ENCODE data around the gene S100A13. TPM values are rescaled to one million over a fixed set of nuclear protein-coding genes. Genes with fewer than 3 reads are reported as not detected.
"Not testable (repeated sequence)": the region's sequence is repeated elsewhere in the genome, so short reads cannot be mapped to it uniquely, and the experiment has no call there.

Gene S100A13
- total RNA-seq, 2 experiments from 2014 or later = 6.2 to 7.0 TPM

DNA sequence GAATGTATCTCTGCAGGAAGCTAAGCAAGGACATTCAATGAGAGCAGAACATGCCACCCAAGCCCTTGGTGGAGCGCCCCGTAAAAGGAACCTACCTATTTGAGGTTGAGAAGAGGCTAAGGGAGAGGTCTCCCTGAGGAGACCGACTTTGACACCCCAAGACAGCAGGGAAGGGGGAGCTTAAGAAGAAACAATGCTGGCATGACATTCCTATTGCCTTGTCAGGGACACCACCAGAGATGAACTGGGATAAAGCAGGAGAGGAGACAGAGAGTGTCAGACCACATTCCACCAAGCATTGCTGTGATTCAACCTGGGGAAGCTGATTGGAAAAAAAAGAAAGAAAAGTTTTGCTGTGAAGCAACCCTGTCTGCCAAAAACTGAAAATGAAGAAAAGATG, 48.4 kb downstream of the S100A13 start:
- Mint-ChIP-seq H3K36me3 (ENCODE audit: low read depth) (no peaks in the 10 kb centered on the region), H3K4me1 (ENCODE audit: low read depth) (peaks cover 2% of the 10 kb centered on the region), H3K27me3 (ENCODE audit: low read depth) (peaks cover 24% of the 10 kb centered on the region), H3K27ac (no peak overlapping the region), H3K4me3 (no peak overlapping the region), H3K9me3 (ENCODE audit: insufficient read depth) (no peaks in the 10 kb centered on the region)
- no peak for ATAC-seq
- ChIA-PET CTCF (no interaction called here), POLR2A (interaction anchor here (2.0 kb wide), 1 partner anchor 47 kb away, joined by 4 read pairs; no protein-coding TSS in a partner anchor)
- no peak for DNase-seq

- peaks cover 24% of the 10 kb centered on the region for H3K27me3 Mint-ChIP-seq (ENCODE audit: low read depth)
- H3K4me3 Mint-ChIP-seq = no peak overlapping the region
- no peak for DNase-seq
- no peaks in the 10 kb centered on the region for H3K9me3 Mint-ChIP-seq (ENCODE audit: insufficient read depth)
- CTCF ChIA-PET = interaction anchor here (1.7 to 1.8 kb wide), 2 partner anchors 46 to 68 kb away, joined by 6 to 11 read pairs; no protein-coding TSS in a partner anchor
- no peaks in the 10 kb centered on the region for H3K36me3 Mint-ChIP-seq (ENCODE audit: low read depth)
- H3K4me1 Mint-ChIP-seq (ENCODE audit: low read depth) = peaks cover 2% of the 10 kb centered on the region
- H3K27ac Mint-ChIP-seq = no peak overlapping the region
- ATAC-seq = no peak
- POLR2A ChIA-PET = interaction anchor here (2.0 kb wide), 1 partner anchor 47 kb away, joined by 4 read pairs; no protein-coding TSS in a partner anchor
Observed at GRCh38 chr1:153578490-153578889, 48.8 kb downstream of the S100A13 start.

- Mint-ChIP-seq H3K36me3 (ENCODE audit: low read depth) (no peaks in the 10 kb centered on the region), H3K4me3 (no peak overlapping the region), H3K27me3 (ENCODE audit: low read depth) (peaks cover 24% of the 10 kb centered on the region), H3K4me1 (ENCODE audit: low read depth) (peaks cover 9% of the 10 kb centered on the region), H3K9me3 (ENCODE audit: insufficient read depth) (no peaks in the 10 kb centered on the region), H3K27ac (no peak overlapping the region)
- ChIA-PET CTCF (interaction anchor here (0.8 to 1.8 kb wide), 6 partner anchors 10 to 82 kb away, joined by 3 to 11 read pairs (median 5); no protein-coding TSS in a partner anchor), POLR2A (interaction anchor here (1.0 to 2.0 kb wide), 3 partner anchors 21 to 46 kb away, joined by 3 to 4 read pairs (median 3); no protein-coding TSS in a partner anchor)
- ATAC-seq (no peak), DNase-seq (no peak)
Observed at GRCh38 chr1:153577624-153578051, 49.7 kb downstream of the S100A13 start.

DNA sequence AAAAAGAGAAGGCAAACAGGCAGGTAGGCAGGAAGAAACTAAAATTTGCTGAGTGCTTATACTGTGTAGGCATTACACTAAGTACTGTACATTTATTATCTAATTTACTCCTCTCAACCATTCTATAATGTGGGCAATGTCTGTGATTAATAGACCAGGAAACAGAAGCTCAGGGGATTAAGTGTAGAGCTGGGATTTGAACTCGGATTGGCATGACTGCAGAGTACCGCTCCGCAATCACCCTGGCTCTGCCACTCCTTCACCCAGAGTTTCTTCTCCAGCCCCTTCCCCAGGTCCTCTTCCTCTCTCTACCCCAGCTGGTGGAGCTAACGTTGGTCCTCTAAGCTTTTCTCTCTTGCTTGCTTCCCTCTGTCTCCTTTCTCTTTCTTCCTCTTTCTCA, 50.2 kb downstream of the S100A13 start:
- no peak overlapping the region for H3K4me3 Mint-ChIP-seq
- H3K9me3 Mint-ChIP-seq (ENCODE audit: insufficient read depth) = no peaks in the 10 kb centered on the region
- no peak for DNase-seq
- H3K27ac Mint-ChIP-seq = no peak overlapping the region
- CTCF ChIA-PET = interaction anchor here (0.8 to 1.8 kb wide), 6 partner anchors 9 to 81 kb away, joined by 3 to 11 read pairs (median 5); no protein-coding TSS in a partner anchor
- peaks cover 13% of the 10 kb centered on the region for H3K4me1 Mint-ChIP-seq (ENCODE audit: low read depth)
- no peak for ATAC-seq
- no peaks in the 10 kb centered on the region for H3K36me3 Mint-ChIP-seq (ENCODE audit: low read depth)
- H3K27me3 Mint-ChIP-seq (ENCODE audit: low read depth) = peaks cover 24% of the 10 kb centered on the region
- POLR2A ChIA-PET = interaction anchor here (1.0 to 2.0 kb wide), 3 partner anchors 21 to 45 kb away, joined by 3 to 4 read pairs (median 3); no protein-coding TSS in a partner anchor

DNA sequence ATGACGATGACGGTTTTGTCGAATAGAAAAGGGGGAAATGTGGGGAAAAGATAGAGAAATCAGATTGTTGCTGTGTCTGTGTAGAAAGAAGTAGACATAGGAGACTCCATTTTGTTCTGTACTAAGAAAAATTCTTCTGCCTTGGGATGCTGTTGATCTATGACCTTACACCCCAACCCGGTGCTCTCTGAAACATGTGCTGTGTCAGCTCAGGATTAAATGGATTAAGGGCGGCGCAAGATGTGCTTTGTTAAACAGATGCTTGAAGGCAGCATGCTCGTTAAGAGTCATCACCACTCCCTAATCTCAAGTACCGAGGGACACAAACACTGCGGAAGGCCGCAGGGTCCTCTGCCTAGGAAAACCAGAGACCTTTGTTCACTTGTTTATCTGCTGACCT, 51.8 kb downstream of the S100A13 start:
- ChIA-PET POLR2A (interaction anchor here (1.0 kb wide), 1 partner anchor 40 kb away, joined by 4 read pairs; no protein-coding TSS in a partner anchor), CTCF (interaction anchor here (1.1 kb wide), 1 partner anchor 42 kb away, joined by 3 read pairs; no protein-coding TSS in a partner anchor)
- not testable (repeated sequence) for ATAC-seq; H3K4me3 Mint-ChIP-seq; DNase-seq; H3K9me3 Mint-ChIP-seq (ENCODE audit: insufficient read depth); H3K36me3 Mint-ChIP-seq (ENCODE audit: low read depth); H3K27ac Mint-ChIP-seq
- H3K27me3 Mint-ChIP-seq (ENCODE audit: low read depth) = peaks cover 30% of the 10 kb centered on the region
- peaks cover 18% of the 10 kb centered on the region for H3K4me1 Mint-ChIP-seq (ENCODE audit: low read depth)

GRCh38 chr1:153575081-153575491, 52.2 kb downstream of the S100A13 start:
- Mint-ChIP-seq H3K4me1 (ENCODE audit: low read depth) (peaks cover 18% of the 10 kb centered on the region), H3K27me3 (ENCODE audit: low read depth) (peaks cover 31% of the 10 kb centered on the region)
- POLR2A ChIA-PET; H3K4me3 Mint-ChIP-seq; H3K27ac Mint-ChIP-seq; H3K9me3 Mint-ChIP-seq (ENCODE audit: insufficient read depth); H3K36me3 Mint-ChIP-seq (ENCODE audit: low read depth); DNase-seq; CTCF ChIA-PET; ATAC-seq: not testable (repeated sequence)

DNA sequence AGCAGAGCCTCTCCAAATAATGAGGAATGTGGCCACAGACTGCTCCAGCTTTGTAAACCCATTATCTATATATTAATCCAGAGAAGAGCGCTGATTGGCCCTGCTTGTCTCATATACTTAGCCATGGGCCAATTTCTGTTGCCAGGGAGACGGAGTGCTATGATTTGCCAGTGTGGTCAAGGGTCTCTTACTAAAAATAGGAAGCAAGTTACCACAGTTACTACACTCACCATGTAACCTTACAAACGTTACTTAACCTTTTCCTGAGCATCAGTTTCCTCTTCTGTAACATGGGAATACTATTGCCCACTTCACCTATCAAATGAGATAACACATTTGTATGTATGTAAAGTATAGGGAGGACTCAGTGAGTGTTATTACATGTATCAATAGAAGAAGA, 54.0 kb downstream of the S100A13 start:
- H3K27ac Mint-ChIP-seq = no peak overlapping the region
- H3K27me3 Mint-ChIP-seq (ENCODE audit: low read depth) = peaks cover 24% of the 10 kb centered on the region
- CTCF ChIA-PET = interaction anchor here (1.0 to 7.4 kb wide), 27 partner anchors 8 to 413 kb away, joined by 3 to 245 read pairs (median 5); partner anchors contain the start of genes CHTOP, RAB13, S100A1 and S100A13
- POLR2A ChIA-PET = interaction anchor here (0.7 to 1.6 kb wide), 3 partner anchors 41 to 93 kb away, joined by 3 to 8 read pairs (median 5); partner anchors contain the start of gene CHTOP
- no peaks in the 10 kb centered on the region for H3K9me3 Mint-ChIP-seq (ENCODE audit: insufficient read depth)
- no peak for DNase-seq
- H3K4me1 Mint-ChIP-seq (ENCODE audit: low read depth) = peaks cover 27% of the 10 kb centered on the region
- no peak overlapping the region for H3K4me3 Mint-ChIP-seq
- H3K36me3 Mint-ChIP-seq (ENCODE audit: low read depth) = no peaks in the 10 kb centered on the region
- ATAC-seq = no peak

DNA sequence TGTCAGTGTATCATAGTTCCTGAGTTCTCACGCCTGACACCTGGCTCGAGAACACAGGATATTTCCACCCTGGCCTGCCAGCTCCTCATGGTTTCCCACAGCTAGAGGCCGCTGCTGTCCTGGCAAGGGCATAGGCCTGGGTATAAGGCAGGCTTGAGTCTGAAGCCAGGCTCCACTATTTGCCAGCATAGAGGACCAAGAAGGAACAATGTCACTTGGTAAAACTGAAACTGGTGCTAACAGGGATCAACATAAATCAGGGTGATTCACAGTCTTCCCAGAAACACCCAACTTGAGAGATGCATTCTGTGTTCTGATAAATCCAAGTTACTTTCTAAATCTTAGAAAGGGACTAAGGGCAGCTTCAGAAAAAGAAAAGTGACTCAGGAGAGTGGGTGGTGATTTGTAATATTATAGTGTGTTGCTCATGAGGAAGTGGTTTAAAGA, 54.7 kb downstream of the S100A13 start:
- DNase-seq (peak; percentile 65), ATAC-seq (peak; percentile 78)
- H3K4me3 Mint-ChIP-seq = no peak overlapping the region
- no peak overlapping the region for H3K27ac Mint-ChIP-seq
- peaks cover 33% of the 10 kb centered on the region for H3K4me1 Mint-ChIP-seq (ENCODE audit: low read depth)
- peaks cover 17% of the 10 kb centered on the region for H3K27me3 Mint-ChIP-seq (ENCODE audit: low read depth)
- no peaks in the 10 kb centered on the region for H3K9me3 Mint-ChIP-seq (ENCODE audit: insufficient read depth)
- H3K36me3 Mint-ChIP-seq (ENCODE audit: low read depth) = no peaks in the 10 kb centered on the region
- ChIA-PET CTCF (interaction anchor here (1.0 to 7.4 kb wide), 36 partner anchors 9 to 414 kb away, joined by 3 to 245 read pairs (median 4); partner anchors contain the start of genes CHTOP, RAB13, S100A1 and S100A13), POLR2A (interaction anchor here (0.7 to 1.7 kb wide), 4 partner anchors 37 to 94 kb away, joined by 3 to 8 read pairs (median 5); partner anchors contain the start of genes CHTOP and S100A6)

- Mint-ChIP-seq H3K4me3 (no peak overlapping the region), H3K27ac (no peak overlapping the region), H3K4me1 (ENCODE audit: low read depth) (peaks cover 38% of the 10 kb centered on the region), H3K36me3 (ENCODE audit: low read depth) (no peaks in the 10 kb centered on the region), H3K27me3 (ENCODE audit: low read depth) (peaks cover 11% of the 10 kb centered on the region), H3K9me3 (ENCODE audit: insufficient read depth) (no peaks in the 10 kb centered on the region)
- no peak for ATAC-seq
- POLR2A ChIA-PET = interaction anchor here (1.6 to 1.7 kb wide), 2 partner anchors 36 to 39 kb away, joined by 5 read pairs; partner anchors contain the start of gene S100A6
- no peak for DNase-seq
- CTCF ChIA-PET = interaction anchor here (1.0 to 7.4 kb wide), 29 partner anchors 8 to 415 kb away, joined by 3 to 245 read pairs (median 5); partner anchors contain the start of genes CHTOP, RAB13, S100A1 and S100A13
Observed at GRCh38 chr1:153571706-153572105, 55.6 kb downstream of the S100A13 start.

DNA sequence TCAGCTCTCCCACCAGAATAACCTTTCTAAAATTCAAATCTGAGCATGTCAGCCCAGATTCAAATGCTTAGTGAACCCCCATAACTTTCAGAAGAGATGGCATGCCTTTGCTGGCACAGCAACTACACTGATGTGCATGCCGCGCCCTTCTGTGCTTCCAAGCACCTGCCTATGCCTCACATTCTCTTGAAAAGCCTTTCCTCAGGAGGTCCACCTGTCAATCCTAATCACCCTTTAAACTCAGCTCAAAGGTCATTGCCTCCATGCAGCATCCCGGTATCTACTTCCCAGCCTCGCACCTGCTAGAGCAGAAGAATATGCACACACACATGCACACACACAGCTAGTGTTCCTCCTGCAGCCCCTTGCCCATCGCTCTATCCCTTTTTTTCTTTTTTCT, 56.4 kb downstream of the S100A13 start:
- ChIA-PET CTCF (interaction anchor here (0.6 to 7.4 kb wide), 13 partner anchors 10 to 1089 kb away, joined by 3 to 245 read pairs (median 4); partner anchors contain the start of genes CHTOP, RAB13, S100A1 and S100A13), POLR2A (interaction anchor here (0.7 to 1.2 kb wide), 2 partner anchors 25 to 39 kb away, joined by 3 to 4 read pairs; partner anchors contain the start of gene S100A4)
- Mint-ChIP-seq H3K4me3 (no peak overlapping the region), H3K36me3 (ENCODE audit: low read depth) (no peaks in the 10 kb centered on the region), H3K27ac (no peak overlapping the region), H3K9me3 (ENCODE audit: insufficient read depth) (no peaks in the 10 kb centered on the region), H3K27me3 (ENCODE audit: low read depth) (peaks cover 11% of the 10 kb centered on the region), H3K4me1 (ENCODE audit: low read depth) (peaks cover 45% of the 10 kb centered on the region)
- ATAC-seq (no peak), DNase-seq (no peak)

DNA sequence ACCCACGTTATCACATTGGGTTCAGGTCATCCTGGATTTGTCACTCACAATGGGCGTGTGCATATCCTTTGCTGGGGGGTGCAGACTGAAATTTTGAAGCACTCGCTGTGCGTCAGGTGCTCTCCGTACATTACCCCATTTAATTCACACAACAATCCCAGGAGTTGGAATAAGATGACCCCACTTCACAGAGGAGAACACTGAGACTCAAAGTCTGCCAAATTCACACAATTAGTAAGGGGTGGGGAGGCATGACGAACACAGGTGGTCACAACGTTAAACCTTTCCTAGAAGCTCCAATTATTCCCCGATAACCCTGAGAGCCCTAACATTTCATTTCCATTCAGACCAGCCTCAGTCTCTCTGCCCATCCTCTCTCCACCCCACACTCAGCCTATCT, 57.8 kb downstream of the S100A13 start:
- no peaks in the 10 kb centered on the region for H3K9me3 Mint-ChIP-seq (ENCODE audit: insufficient read depth)
- H3K4me3 Mint-ChIP-seq = no peak overlapping the region
- no peak overlapping the region for H3K27ac Mint-ChIP-seq
- DNase-seq = no peak
- peaks cover 11% of the 10 kb centered on the region for H3K27me3 Mint-ChIP-seq (ENCODE audit: low read depth)
- CTCF ChIA-PET = interaction anchor here (1.0 to 7.4 kb wide), 14 partner anchors 9 to 102 kb away, joined by 3 to 245 read pairs (median 13); partner anchors contain the start of genes CHTOP, S100A1, S100A13 and S100A4
- H3K4me1 Mint-ChIP-seq (ENCODE audit: low read depth) = peaks cover 52% of the 10 kb centered on the region
- POLR2A ChIA-PET = interaction anchor here (1.7 kb wide), 1 partner anchor 59 kb away, joined by 3 read pairs; no protein-coding TSS in a partner anchor
- no peak for ATAC-seq
- H3K36me3 Mint-ChIP-seq (ENCODE audit: low read depth) = no peaks in the 10 kb centered on the region

All from activated CD8-positive, alpha-beta T cell treated with anti-CD3 and anti-CD28 coated beads, Interleukin-2, amount 10 ng/mL, durations not matched to agents 7 days and 5 days (primary cell).